Measurements from ENCODE around the gene ACTR3C. TPM values are rescaled to one million over a fixed set of nuclear protein-coding genes. Genes with fewer than 3 reads are reported as not detected.

ACTR3C gene
- total and polyA plus RNA-seq, 2 donors (not counting 1 experiment from before 2014, with no cell fraction given): 0.09 to 0.50 TPM

GRCh38 chr7:150371131-150371995, 48.0 kb upstream of the ACTR3C start:
- Histone ChIP-seq H3K27me3 (ENCODE audit: control insufficient read depth, insufficient read depth, low read length) (no peaks in the 10 kb centered on the region), H3K4me1 (ENCODE audit: control insufficient read depth, extremely low read depth, insufficient read depth, low read length) (peaks cover 10% of the 10 kb centered on the region), H4K20me1 (ENCODE audit: control insufficient read depth, extremely low read depth, insufficient read depth, low read length) (no peaks in the 10 kb centered on the region), H3K4me2 (ENCODE audit: extremely low read depth, insufficient read depth, low read length) (peak overlapping the region; percentile 97), H3K27ac (ENCODE audit: insufficient read depth, low read length) (peak overlapping the region; percentile 81), H2AFZ (ENCODE audit: low read length) (no peak overlapping the region), H3K9ac (ENCODE audit: insufficient read depth, low read length) (peak overlapping the region; percentile 39), H3K9me3 (ENCODE audit: control insufficient read depth, insufficient read depth, low read depth, low read length) (no peaks in the 10 kb centered on the region), H3K36me3 (ENCODE audit: control insufficient read depth, insufficient read depth, low read length) (peaks cover 19% of the 10 kb centered on the region), H3K79me2 (ENCODE audit: control insufficient read depth, insufficient read depth, low read length) (peaks cover 40% of the 10 kb centered on the region), H3K4me3 (replicated peaks in 1 of 4; ENCODE audit: control extremely low read depth in 1 of 4, insufficient read depth in 1 of 4, low read depth in 3 of 4, low read length in 4 of 4) (peak overlapping the region in 1 of 4 experiments; percentile 75)
- no peak for DNase-seq (ENCODE audit: low read depth in 2 of 2)
- no peak for TF ChIP-seq EZH2 (IDR thresholded peaks at IDR 0.05; ENCODE audit: low read length, missing control alignments)
- TF ChIP-seq CTCF (conservative IDR thresholded peaks at IDR 0.05 in 1 of 2, IDR thresholded peaks at IDR 0.05 in 1 of 2; ENCODE audit: low read depth in 1 of 2, low read length in 2 of 2): no peak

- H3K4me3 ChIP-seq (replicated peaks in 1 of 4; ENCODE audit: control extremely low read depth in 1 of 4, insufficient read depth in 1 of 4, low read depth in 3 of 4, low read length in 4 of 4): peak overlapping the region in 2 of 4 experiments; percentile 5 to 75
- DNase-seq (ENCODE audit: low read depth in 2 of 2): peak in 1 of 2 donors; percentile 83
- H3K27ac ChIP-seq (ENCODE audit: insufficient read depth, low read length): peak overlapping the region; percentile 81
- no peaks in the 10 kb centered on the region for H3K9me3 ChIP-seq (ENCODE audit: control insufficient read depth, insufficient read depth, low read depth, low read length)
- no peaks in the 10 kb centered on the region for H3K27me3 ChIP-seq (ENCODE audit: control insufficient read depth, insufficient read depth, low read length)
- H2AFZ ChIP-seq (ENCODE audit: low read length): no peak overlapping the region
- peaks cover 10% of the 10 kb centered on the region for H3K4me1 ChIP-seq (ENCODE audit: control insufficient read depth, extremely low read depth, insufficient read depth, low read length)
- peaks cover 19% of the 10 kb centered on the region for H3K36me3 ChIP-seq (ENCODE audit: control insufficient read depth, insufficient read depth, low read length)
- peak overlapping the region; percentile 97 for H3K4me2 ChIP-seq (ENCODE audit: extremely low read depth, insufficient read depth, low read length)
- TF ChIP-seq EZH2 (IDR thresholded peaks at IDR 0.05; ENCODE audit: low read length, missing control alignments) (no peak), CTCF (conservative IDR thresholded peaks at IDR 0.05 in 1 of 2, IDR thresholded peaks at IDR 0.05 in 1 of 2; ENCODE audit: low read depth in 1 of 2, low read length in 2 of 2) (no peak)
- H3K79me2 ChIP-seq (ENCODE audit: control insufficient read depth, insufficient read depth, low read length): peaks cover 40% of the 10 kb centered on the region
- no peak overlapping the region for H3K9ac ChIP-seq (ENCODE audit: insufficient read depth, low read length)
- no peaks in the 10 kb centered on the region for H4K20me1 ChIP-seq (ENCODE audit: control insufficient read depth, extremely low read depth, insufficient read depth, low read length)
Observed at GRCh38 chr7:150370612-150371071, 47.3 kb upstream of the ACTR3C start.

- DNase-seq (ENCODE audit: low read depth in 2 of 2): no peak
- peak overlapping the region; percentile 81 for H3K27ac ChIP-seq (ENCODE audit: insufficient read depth, low read length)
- no peaks in the 10 kb centered on the region for H3K27me3 ChIP-seq (ENCODE audit: control insufficient read depth, insufficient read depth, low read length)
- H2AFZ ChIP-seq (ENCODE audit: low read length): no peak overlapping the region
- peak overlapping the region; percentile 71 to 85 (median 78) for H3K4me3 ChIP-seq (replicated peaks in 1 of 4; ENCODE audit: control extremely low read depth in 1 of 4, insufficient read depth in 1 of 4, low read depth in 3 of 4, low read length in 4 of 4)
- H3K9ac ChIP-seq (ENCODE audit: insufficient read depth, low read length): peak overlapping the region; percentile 77
- H3K4me1 ChIP-seq (ENCODE audit: control insufficient read depth, extremely low read depth, insufficient read depth, low read length): peaks cover 10% of the 10 kb centered on the region
- H4K20me1 ChIP-seq (ENCODE audit: control insufficient read depth, extremely low read depth, insufficient read depth, low read length): no peaks in the 10 kb centered on the region
- peaks cover 40% of the 10 kb centered on the region for H3K79me2 ChIP-seq (ENCODE audit: control insufficient read depth, insufficient read depth, low read length)
- TF ChIP-seq EZH2 (IDR thresholded peaks at IDR 0.05; ENCODE audit: low read length, missing control alignments) (no peak), CTCF (conservative IDR thresholded peaks at IDR 0.05 in 1 of 2, IDR thresholded peaks at IDR 0.05 in 1 of 2; ENCODE audit: low read depth in 1 of 2, low read length in 2 of 2) (no peak)
- no peaks in the 10 kb centered on the region for H3K9me3 ChIP-seq (ENCODE audit: control insufficient read depth, insufficient read depth, low read depth, low read length)
- H3K4me2 ChIP-seq (ENCODE audit: extremely low read depth, insufficient read depth, low read length): peak overlapping the region; percentile 97
- peaks cover 19% of the 10 kb centered on the region for H3K36me3 ChIP-seq (ENCODE audit: control insufficient read depth, insufficient read depth, low read length)
Observed at GRCh38 chr7:150369748-150370501, 46.6 kb upstream of the ACTR3C start.

Measured in fibroblast of lung (primary cell).